ENCODE data around the gene ANKRD31.
"Not testable (repeated sequence)": the region's sequence is repeated elsewhere in the genome, so short reads cannot be mapped to it uniquely, and the experiment has no call there.

ANKRD31 gene

DNA sequence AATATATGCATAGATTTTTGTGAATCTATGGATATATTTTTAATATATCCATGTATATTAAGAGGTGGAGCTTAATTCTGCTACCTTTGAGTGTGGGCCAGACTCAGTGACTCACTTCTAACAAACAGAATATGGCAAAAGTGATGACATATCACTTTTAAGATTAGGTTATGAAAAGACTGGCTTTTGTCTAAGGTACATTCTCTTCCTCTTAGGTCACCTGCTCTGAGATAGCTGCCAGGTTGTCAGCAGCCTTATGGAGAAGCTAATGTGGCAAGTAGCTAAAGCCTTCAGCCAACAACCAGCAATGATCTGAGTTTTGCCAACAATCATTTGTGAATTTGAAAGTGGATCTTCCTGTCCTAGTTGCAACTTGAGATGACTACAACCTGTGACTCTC is 83.8 kb downstream of the ANKRD31 start:
- DNase-seq (ENCODE audit: low read depth) = peak; percentile 86
- no peak overlapping the region for H3K4me3 ChIP-seq (ENCODE audit: low read length)
- TF ChIP-seq, protein P1, sequence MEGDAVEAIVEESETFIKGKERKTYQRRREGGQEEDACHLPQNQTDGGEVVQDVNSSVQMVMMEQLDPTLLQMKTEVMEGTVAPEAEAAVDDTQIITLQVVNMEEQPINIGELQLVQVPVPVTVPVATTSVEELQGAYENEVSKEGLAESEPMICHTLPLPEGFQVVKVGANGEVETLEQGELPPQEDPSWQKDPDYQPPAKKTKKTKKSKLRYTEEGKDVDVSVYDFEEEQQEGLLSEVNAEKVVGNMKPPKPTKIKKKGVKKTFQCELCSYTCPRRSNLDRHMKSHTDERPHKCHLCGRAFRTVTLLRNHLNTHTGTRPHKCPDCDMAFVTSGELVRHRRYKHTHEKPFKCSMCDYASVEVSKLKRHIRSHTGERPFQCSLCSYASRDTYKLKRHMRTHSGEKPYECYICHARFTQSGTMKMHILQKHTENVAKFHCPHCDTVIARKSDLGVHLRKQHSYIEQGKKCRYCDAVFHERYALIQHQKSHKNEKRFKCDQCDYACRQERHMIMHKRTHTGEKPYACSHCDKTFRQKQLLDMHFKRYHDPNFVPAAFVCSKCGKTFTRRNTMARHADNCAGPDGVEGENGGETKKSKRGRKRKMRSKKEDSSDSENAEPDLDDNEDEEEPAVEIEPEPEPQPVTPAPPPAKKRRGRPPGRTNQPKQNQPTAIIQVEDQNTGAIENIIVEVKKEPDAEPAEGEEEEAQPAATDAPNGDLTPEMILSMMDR (IDR thresholded peaks at IDR 0.05; ENCODE audit: insufficient read depth, low read depth, low read length, missing control alignments) = no peak

DNA sequence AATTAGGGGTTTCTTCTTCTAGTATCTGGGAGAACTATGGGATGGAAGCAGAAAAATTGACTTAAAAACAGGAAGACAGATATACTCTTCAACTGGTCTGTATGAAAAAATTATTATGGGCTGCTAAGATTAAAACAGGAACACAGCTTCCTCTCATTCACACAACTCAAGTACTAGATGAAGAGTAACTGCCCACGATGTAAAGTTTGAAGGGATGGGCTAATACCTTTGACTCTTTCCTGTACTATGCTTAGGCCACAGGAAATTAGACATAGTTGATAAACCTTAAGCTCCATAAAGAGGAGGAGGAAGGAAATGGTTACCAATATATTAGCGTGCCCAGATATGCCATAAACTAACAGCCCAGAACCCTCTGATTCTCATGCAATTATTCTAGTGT is 88.6 kb downstream of the ANKRD31 start:
- TF ChIP-seq, protein P1 (IDR thresholded peaks at IDR 0.05; ENCODE audit: insufficient read depth, low read depth, low read length, missing control alignments) = no peak
- no peak overlapping the region for H3K4me3 ChIP-seq (ENCODE audit: low read length)
- no peak for DNase-seq (ENCODE audit: low read depth)

DNA sequence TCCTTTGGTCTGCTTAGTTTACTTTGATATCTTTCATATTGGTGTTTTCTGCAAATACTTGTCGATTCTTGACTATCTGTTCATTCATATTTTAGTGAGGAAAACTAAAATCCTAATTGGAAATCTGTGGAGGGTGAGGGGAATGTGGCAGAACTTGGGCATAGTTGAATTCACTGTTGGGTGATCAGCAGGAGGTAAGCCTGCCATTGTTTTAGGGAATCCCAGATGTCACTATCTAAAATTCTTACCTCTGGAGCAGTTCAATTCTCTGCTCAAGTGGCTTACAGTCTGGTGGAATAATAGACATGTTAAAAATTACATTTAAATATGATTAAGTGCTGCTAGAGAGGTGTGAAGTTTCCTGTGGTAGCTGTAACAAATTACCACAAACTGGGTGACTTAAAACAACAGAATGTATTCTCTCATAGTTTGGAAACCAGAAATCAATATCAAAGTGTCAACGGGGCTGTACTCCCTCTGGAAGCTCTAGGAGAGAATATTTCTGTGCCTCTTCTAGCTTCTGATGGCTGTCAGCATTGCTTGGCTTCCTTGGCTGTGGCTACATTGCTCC is 94.0 kb downstream of the ANKRD31 start:
- TF ChIP-seq, protein P1 (IDR thresholded peaks at IDR 0.05; ENCODE audit: insufficient read depth, low read depth, low read length, missing control alignments) = no peak
- no peak for DNase-seq (ENCODE audit: low read depth)
- H3K4me3 ChIP-seq (ENCODE audit: low read length) = no peak overlapping the region

DNA sequence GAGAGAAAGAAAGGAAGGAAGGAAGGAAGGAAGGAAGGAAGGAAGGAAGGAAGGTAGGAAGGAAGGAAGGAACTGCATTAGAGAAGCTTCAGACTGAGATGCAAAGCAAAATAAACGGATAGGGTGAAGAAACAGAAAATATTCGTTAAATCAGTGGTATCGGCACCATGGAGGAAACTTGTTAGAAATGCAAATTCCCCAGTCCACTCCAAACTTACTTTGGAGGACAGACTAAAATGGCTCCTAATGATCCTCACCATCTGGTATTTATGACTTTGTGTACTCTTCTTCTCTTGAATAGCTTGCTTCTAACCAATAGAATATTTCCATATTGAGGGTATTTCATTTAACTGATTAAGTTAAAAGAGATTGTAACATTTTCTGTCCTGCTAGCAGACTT is 96.4 kb downstream of the ANKRD31 start:
- H3K4me3 ChIP-seq (ENCODE audit: low read length) = no peak overlapping the region
- no peak for DNase-seq (ENCODE audit: low read depth)
- TF ChIP-seq, protein P1 (IDR thresholded peaks at IDR 0.05; ENCODE audit: insufficient read depth, low read depth, low read length, missing control alignments) = no peak

DNA sequence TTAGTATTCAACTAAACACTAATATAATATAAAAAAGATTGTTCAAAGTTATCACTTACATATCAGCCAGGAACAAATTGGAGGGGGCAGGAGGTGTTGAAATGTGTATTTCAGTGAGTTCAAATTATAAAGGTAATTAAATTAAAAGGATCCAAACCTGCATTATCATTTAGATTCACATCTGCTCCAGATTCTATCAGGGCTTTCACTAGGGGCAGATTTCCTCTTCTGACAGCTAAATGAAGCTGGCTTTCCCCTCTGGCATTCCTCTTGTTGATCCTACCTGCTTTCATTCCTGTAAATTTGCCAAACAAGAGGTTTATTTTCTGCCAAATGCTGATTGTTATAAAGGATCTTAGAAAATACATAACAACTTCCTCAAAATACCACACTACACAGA is 98.0 kb downstream of the ANKRD31 start:
- H3K4me3 ChIP-seq (ENCODE audit: low read length) = no peak overlapping the region
- no peak for DNase-seq (ENCODE audit: low read depth)
- TF ChIP-seq, protein P1 (IDR thresholded peaks at IDR 0.05; ENCODE audit: insufficient read depth, low read depth, low read length, missing control alignments) = no peak

DNA sequence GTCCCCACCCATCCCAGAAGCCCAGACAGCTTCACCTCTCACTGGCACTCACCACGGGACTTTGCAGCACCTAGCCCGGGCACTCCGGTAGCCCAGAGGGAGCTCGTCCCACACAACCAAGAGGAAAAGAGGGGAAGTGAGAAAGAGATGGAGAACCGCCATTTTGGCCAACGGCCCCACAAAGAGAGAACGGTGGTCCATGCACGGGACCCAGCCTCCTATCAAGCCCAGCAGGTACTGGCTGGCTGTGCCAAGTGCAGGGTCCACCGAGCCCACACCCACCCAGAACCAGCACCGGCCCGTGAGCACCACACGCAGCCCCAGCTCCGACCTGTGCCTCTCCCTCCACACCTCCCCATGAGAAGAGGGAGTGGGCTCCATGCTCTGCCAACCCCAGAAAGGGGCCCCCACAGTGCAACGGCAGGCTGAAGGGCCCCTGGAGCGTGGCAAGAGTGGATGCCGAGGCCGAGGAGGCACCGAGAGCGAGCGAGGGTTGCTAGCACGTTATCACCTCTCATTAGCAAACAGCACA is 105.8 kb downstream of the ANKRD31 start:
- H3K4me3 ChIP-seq (ENCODE audit: low read length) = no peak overlapping the region
- TF ChIP-seq, protein P1 (IDR thresholded peaks at IDR 0.05; ENCODE audit: insufficient read depth, low read depth, low read length, missing control alignments) = no peak
- DNase-seq (ENCODE audit: low read depth) = no peak

DNA sequence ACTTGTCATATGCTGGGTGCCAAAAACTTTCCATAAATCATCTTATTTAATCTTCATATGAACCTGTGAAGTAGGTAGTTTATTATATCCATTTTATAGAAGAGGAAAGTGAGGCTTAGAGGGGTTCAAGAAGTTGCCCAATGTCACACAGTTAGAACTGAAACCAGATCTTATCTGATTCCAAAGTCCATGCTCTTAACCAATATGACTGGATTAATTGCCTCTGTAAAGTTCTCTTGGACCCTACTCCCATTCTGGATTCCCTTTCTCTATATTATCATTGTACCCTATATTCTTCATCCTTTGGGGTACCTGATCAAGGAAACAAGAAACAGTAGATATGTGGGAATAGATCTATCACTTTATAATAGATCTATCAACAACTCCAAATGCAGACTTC is 119.8 kb downstream of the ANKRD31 start:
- TF ChIP-seq, protein P1 (IDR thresholded peaks at IDR 0.05; ENCODE audit: insufficient read depth, low read depth, low read length, missing control alignments) = no peak
- H3K4me3 ChIP-seq (ENCODE audit: low read length) = no peak overlapping the region
- DNase-seq (ENCODE audit: low read depth) = no peak

DNA sequence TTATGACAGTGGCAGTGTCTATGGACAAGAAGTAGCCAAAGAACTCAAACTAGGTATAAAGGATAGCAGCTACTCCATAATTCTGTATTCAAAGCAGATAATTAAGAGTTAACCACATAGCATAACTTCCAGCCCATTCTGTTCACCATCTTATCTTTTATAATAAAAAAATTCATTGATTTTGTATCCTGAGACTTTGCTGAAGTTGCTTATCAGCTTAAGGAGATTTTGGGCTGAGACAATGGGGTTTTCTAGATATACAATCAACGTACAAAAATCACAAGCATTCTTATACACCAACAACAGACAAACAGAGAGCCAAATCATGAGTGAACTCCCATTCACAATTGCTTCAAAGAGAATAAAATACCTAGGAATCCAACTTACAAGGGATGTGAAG is 122.4 kb downstream of the ANKRD31 start:
- DNase-seq (ENCODE audit: low read depth); H3K4me3 ChIP-seq (ENCODE audit: low read length): not testable (repeated sequence)

All from epithelial cell of esophagus (primary cell).